CD14-positive monocyte (primary cell): ENCODE results near the gene ADAM19. TPM values are rescaled to one million over a fixed set of nuclear protein-coding genes. Genes with fewer than 3 reads are reported as not detected.
A peak's percentile ranks its signal among the peaks of the same experiment; 100 is the strongest.

Source experiments
- DNase-seq, 3 donors: peaks; one replicate each; pipeline ENCODE4 v3.0.0-alpha.2; 2011 to 2022
- H2AFZ ChIP-seq: 2 replicates; pipeline ENCODE4 v1.6.0; 2012; ENCODE audit warnings: mild to moderate bottlenecking, low read depth, low read length, inconsistent platforms; ENCODE audit not compliant: insufficient read depth, poor library complexity, severe bottlenecking
- H3K27ac ChIP-seq, 2 donors: 1 replicate in 1 of 2; 2 replicates in 1 of 2; pipeline ENCODE4 v1.5.1; 2012 to 2013; ENCODE audit warnings: low read length in 2 of 2, control low read depth in 1 of 2, inconsistent platforms in 1 of 2, low read depth in 1 of 2, mild to moderate bottlenecking in 1 of 2
- H3K27me3 ChIP-seq, 2 donors: one replicate each; pipeline versions ENCODE4 v1.6.0 to v1.6.1; 2011 to 2013; ENCODE audit warnings: low read length in 2 of 2; ENCODE audit not compliant: control insufficient read depth in 2 of 2, insufficient read depth in 2 of 2
- H3K36me3 ChIP-seq, 2 donors: replicated peaks in 1 of 2; 1 replicate in 1 of 2; 2 replicates in 1 of 2; pipeline versions ENCODE4 v1.5.1 to v1.6.1; 2012 to 2013; ENCODE audit warnings: low read length in 2 of 2, control low read depth in 1 of 2, inconsistent platforms in 1 of 2, mild to moderate bottlenecking in 1 of 2; ENCODE audit not compliant: insufficient read depth in 2 of 2, control insufficient read depth in 1 of 2
- H3K4me1 ChIP-seq, 2 donors: 1 replicate in 1 of 2; 2 replicates in 1 of 2; pipeline versions ENCODE4 v1.5.1 to v1.6.1; 2012 to 2013; ENCODE audit warnings: low read length in 2 of 2, control low read depth in 1 of 2, inconsistent platforms in 1 of 2, mild to moderate bottlenecking in 1 of 2, moderate library complexity in 1 of 2; ENCODE audit not compliant: insufficient read depth in 2 of 2, control insufficient read depth in 1 of 2
- H3K4me2 ChIP-seq: replicated peaks from 2 replicates; pipeline ENCODE3; 2012; ENCODE audit warnings: low read length, moderate library complexity, mild to moderate bottlenecking; ENCODE audit not compliant: poor library complexity, severe bottlenecking; ENCODE audit errors: extremely low read depth
- H3K4me3 ChIP-seq, 3 experiments: fragments of 200-600 bp in 1 of 3; sonication (generic) in 1 of 3; replicated peaks in 1 of 3; 1 replicate in 2 of 3; 2 replicates in 1 of 3; pipeline ENCODE4 v1.5.1; 2011 to 2013; ENCODE audit warnings: low read length in 3 of 3, mild to moderate bottlenecking in 3 of 3, control low read depth in 2 of 3, low read depth in 2 of 3, inconsistent platforms in 1 of 3, moderate library complexity in 1 of 3
- H3K79me2 ChIP-seq: 2 replicates; pipeline ENCODE4 v1.6.0; 2012; ENCODE audit warnings: mild to moderate bottlenecking, control low read depth, inconsistent platforms, low read length, moderate library complexity; ENCODE audit not compliant: insufficient read depth
- H3K9ac ChIP-seq: 2 replicates; pipeline ENCODE4 v1.6.0; 2017; ENCODE audit warnings: low read length, mild to moderate bottlenecking; ENCODE audit not compliant: insufficient read depth, poor library complexity, severe bottlenecking
- H3K9me3 ChIP-seq, 2 donors: replicated peaks in 1 of 2; 1 replicate in 1 of 2; 2 replicates in 1 of 2; pipeline versions ENCODE4 v1.5.1 to v1.6.1; 2012 to 2013; ENCODE audit warnings: low read length in 2 of 2, control low read depth in 1 of 2; ENCODE audit not compliant: control insufficient read depth in 1 of 2, insufficient read depth in 1 of 2
- H4K20me1 ChIP-seq: 2 replicates; pipeline ENCODE4 v1.6.0; 2012; ENCODE audit warnings: mild to moderate bottlenecking, low read length, control low read depth, moderate library complexity; ENCODE audit not compliant: insufficient read depth
- H3K27ac Mint-ChIP-seq, 7 donors: one replicate each; pipeline ENCODE4 v1.8.0; 2020; ENCODE audit warnings: mild to moderate bottlenecking in 7 of 7, mixed read lengths in 7 of 7, moderate library complexity in 6 of 7, inconsistent platforms in 2 of 7
- H3K27me3 Mint-ChIP-seq, 3 donors: one replicate each; pipeline ENCODE4 v1.8.0; 2021 to 2022; ENCODE audit warnings: low read depth in 3 of 3, mild to moderate bottlenecking in 3 of 3, mixed read lengths in 3 of 3, moderate library complexity in 3 of 3, inconsistent platforms in 1 of 3
- H3K36me3 Mint-ChIP-seq, 2 donors: one replicate each; pipeline ENCODE4 v1.8.0; 2020; ENCODE audit warnings: mixed read lengths in 2 of 2, inconsistent platforms in 1 of 2, mild to moderate bottlenecking in 1 of 2
- H3K4me1 Mint-ChIP-seq: one replicate; pipeline ENCODE4 v1.8.0; 2020; ENCODE audit warnings: mild to moderate bottlenecking, mixed read lengths
- H3K4me3 Mint-ChIP-seq, 2 donors: one replicate each; pipeline ENCODE4 v1.8.0; 2020; ENCODE audit warnings: mild to moderate bottlenecking in 2 of 2, mixed read lengths in 2 of 2, moderate library complexity in 1 of 2
- H3K9me3 Mint-ChIP-seq, 7 donors: one replicate each; pipeline ENCODE4 v1.8.0; 2020 to 2022; ENCODE audit warnings: mixed read lengths in 7 of 7, mild to moderate bottlenecking in 6 of 7, moderate library complexity in 6 of 7, inconsistent platforms in 2 of 7
- WGBS: methylation state at CpG from one replicate; pipeline ENCODE4 v1.1.5; 2013; ENCODE audit warnings: missing lambda C conversion rate; ENCODE audit not compliant: insufficient coverage; 5-methylcytosine and 5-hydroxymethylcytosine counted together
- intact Hi-C, 2 donors: fragments of 100-400 bp; cut with micrococcal nuclease; formaldehyde crosslinking; loops; one replicate each; pipeline versions ENCODE4 v1.15.0 to v1.15.1; 2023
- polyA plus RNA-seq, 3 donors: library from polyadenylated mRNA; depleted of rRNA in 1 of 3; unstranded in 2 of 3; stranded (reverse) in 1 of 3; fragments of 300-500 nt in 2 of 3; fragments of >200 nt in 1 of 3; fragmentation: Illumina TruSeq in 2 of 3; gene quantifications; 1 replicate in 2 of 3; 2 replicates in 1 of 3; pipeline ENCODE4 v1.2.3, GENCODE V29; 2012 to 2021
- TF ChIP-seq, protein P1 (sequence below): fragments of 200-600 bp; IDR thresholded peaks from one replicate; pipeline ENCODE4 v1.8.0; 2022; ENCODE audit warnings: antibody characterized with exemption, mild to moderate bottlenecking

ADAM19 gene
- polyA plus RNA-seq, 3 donors, result 3.0 to 12.7 (median 6.2) TPM

DNA sequence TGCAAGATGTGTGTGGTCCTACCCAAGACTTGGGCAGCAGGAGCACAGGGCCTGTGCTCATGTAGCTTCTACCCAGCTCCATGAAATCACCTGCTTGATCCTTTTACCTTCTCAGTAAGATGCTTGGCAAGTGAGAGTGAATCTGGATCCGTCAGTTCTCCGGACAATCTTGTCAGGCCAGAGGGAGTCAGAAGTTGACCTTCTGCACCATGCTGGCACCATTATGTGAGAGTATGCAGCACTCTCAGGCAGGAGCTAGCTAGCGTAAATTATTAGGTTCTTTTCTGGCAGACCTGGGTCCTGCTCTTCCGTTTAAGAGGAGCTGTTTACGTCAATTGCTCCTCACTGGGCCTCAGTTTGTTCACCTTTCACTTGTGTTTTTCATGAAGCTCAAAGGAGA lies 37.0 kb upstream of the ADAM19 start:
- no peak overlapping the region for H3K4me3 Mint-ChIP-seq
- Histone ChIP-seq H3K4me3 (no peak overlapping the region), H4K20me1 (no peaks in the 10 kb centered on the region), H3K4me2 (no peak overlapping the region), H3K9ac (no peak overlapping the region), H3K27ac (peak overlapping the region in 1 of 2 donors; percentile 63), H3K36me3 (no peaks in the 10 kb centered on the region), H2AFZ (no peak overlapping the region), H3K27me3 (no peaks in the 10 kb centered on the region), H3K9me3 (no peaks in the 10 kb centered on the region), H3K4me1 (peaks cover 26 to 47% of the 10 kb centered on the region in 2 donors), H3K79me2 (no peaks in the 10 kb centered on the region)
- DNase-seq, result no peak
- no peaks in the 10 kb centered on the region for H3K36me3 Mint-ChIP-seq
- peak overlapping the region in 2 of 7 donors; percentile 22 to 80 for H3K27ac Mint-ChIP-seq
- intact Hi-C loops, result loop anchor here (10.0 kb wide), 2 partner anchors 48 to 52 kb away; no protein-coding TSS in a partner anchor
- H3K27me3 Mint-ChIP-seq, result peaks cover 0 to 3% (median 1%) of the 10 kb centered on the region in 3 donors
- 100% methylated on average over 5 of the region's 5 CpGs for WGBS
- no peaks in the 10 kb centered on the region for H3K9me3 Mint-ChIP-seq
- TF ChIP-seq, protein P1, sequence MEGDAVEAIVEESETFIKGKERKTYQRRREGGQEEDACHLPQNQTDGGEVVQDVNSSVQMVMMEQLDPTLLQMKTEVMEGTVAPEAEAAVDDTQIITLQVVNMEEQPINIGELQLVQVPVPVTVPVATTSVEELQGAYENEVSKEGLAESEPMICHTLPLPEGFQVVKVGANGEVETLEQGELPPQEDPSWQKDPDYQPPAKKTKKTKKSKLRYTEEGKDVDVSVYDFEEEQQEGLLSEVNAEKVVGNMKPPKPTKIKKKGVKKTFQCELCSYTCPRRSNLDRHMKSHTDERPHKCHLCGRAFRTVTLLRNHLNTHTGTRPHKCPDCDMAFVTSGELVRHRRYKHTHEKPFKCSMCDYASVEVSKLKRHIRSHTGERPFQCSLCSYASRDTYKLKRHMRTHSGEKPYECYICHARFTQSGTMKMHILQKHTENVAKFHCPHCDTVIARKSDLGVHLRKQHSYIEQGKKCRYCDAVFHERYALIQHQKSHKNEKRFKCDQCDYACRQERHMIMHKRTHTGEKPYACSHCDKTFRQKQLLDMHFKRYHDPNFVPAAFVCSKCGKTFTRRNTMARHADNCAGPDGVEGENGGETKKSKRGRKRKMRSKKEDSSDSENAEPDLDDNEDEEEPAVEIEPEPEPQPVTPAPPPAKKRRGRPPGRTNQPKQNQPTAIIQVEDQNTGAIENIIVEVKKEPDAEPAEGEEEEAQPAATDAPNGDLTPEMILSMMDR, result no peak
- peaks cover 43% of the 10 kb centered on the region for H3K4me1 Mint-ChIP-seq

DNA sequence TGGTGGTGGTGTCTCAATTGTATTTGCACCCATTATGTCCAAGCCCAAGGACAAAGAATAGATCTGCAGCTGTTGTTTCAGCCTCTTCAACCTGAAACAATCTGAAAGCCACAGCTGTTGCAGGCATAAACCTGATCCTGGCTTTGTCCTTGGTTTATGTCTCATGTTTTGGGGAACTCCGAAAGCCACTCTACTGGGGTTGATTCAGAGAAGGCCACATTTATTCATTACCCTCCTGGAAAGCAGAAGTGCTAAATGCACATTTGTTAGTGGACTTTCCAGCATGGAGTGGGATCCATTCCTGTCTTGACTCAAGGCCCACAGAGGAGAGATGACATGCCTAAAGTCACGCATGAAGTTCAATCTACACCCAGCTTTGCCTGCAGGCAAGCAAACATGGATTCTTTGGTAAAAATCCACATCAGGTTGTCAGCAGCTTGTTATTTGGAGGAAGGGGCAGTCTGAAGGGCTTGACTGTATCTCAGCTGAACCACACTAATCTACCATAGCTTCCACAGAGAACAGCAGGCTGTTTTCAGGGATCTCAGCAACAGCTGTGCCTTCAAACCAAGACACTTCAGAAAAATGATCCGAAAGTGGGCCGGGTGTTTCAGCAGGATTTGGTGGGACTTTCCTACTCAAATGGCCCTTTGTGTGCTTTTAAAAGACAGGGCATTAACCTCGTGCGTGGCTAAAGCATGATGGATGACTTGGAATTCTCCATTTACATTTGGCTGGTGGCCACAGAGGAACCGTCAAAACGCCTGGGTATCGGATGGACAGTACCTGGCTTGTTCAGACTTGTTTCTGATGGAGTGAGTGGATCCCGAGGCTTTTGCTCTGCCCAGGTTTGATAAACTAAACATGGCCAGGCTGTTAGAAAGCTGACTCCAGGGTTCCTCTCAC lies 36.2 kb upstream of the ADAM19 start:
- H4K20me1 ChIP-seq, result no peaks in the 10 kb centered on the region
- no peak overlapping the region for H3K9ac ChIP-seq
- no peaks in the 10 kb centered on the region for H3K27me3 ChIP-seq
- intact Hi-C loops, result loop anchor here (10.0 kb wide), 2 partner anchors 47 to 53 kb away; no protein-coding TSS in a partner anchor
- H3K4me1 ChIP-seq, result peaks cover 26 to 53% of the 10 kb centered on the region in 2 donors
- Mint-ChIP-seq H3K27ac (peak overlapping the region in 5 of 7 donors; percentile 2 to 62 (median 22)), H3K27me3 (peaks cover 0 to 3% (median 1%) of the 10 kb centered on the region in 3 donors), H3K4me3 (no peak overlapping the region), H3K9me3 (no peaks in the 10 kb centered on the region), H3K4me1 (peaks cover 47% of the 10 kb centered on the region), H3K36me3 (no peaks in the 10 kb centered on the region)
- H3K36me3 ChIP-seq, result no peaks in the 10 kb centered on the region
- no peak overlapping the region for H3K27ac ChIP-seq
- H3K9me3 ChIP-seq, result no peaks in the 10 kb centered on the region
- no peak overlapping the region for H3K4me3 ChIP-seq
- H2AFZ ChIP-seq, result no peak overlapping the region
- peak; percentile 65 to 95 (median 78) for DNase-seq
- 97% methylated on average over 8 of the region's 10 CpGs for WGBS
- TF ChIP-seq, protein P1, result no peak
- H3K4me2 ChIP-seq, result no peak overlapping the region
- no peaks in the 10 kb centered on the region for H3K79me2 ChIP-seq
